ENCODE data around the gene EEA1.
"Not testable (repeated sequence)": the region's sequence is repeated elsewhere in the genome, so short reads cannot be mapped to it uniquely, and the experiment has no call there.

The EEA1 gene

DNA sequence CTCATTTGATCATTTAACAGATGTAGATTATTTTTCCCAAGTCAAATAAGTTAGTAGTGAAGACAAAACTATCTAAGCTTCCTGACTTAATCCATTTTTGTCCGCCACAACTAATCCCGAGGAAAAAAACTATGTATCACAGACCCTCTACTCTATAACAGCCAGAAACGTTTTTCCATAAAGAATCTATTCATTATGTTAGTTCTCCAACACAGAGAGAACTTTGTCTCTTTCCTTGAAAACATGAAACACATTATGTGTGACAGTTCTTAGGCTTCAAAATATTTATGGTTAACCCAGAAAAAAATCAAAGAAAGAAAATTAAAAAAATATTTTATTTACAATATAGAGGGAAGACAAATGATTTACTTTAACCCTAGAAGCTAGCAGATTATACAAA is 126.2 kb downstream of the EEA1 start:
- DNase-seq (ENCODE audit: low read depth): no peak

DNA sequence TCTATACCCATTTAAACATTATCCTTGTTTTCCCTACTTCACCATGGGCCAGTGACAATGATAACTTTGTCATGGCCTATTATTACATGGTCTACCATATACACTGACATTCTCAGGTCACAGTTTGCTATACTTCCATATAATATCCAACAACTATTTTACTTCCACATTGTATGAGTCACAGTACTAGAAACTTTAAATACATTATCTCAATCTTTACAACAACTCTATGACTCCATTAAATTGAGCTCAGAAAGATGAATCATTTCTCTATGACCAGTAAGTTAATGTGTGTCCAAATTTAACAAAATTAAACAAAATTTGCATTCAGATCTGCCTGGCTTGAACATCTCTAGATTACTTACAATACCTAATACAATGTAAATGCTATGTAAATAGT is 132.4 kb downstream of the EEA1 start:
- no peak for DNase-seq (ENCODE audit: low read depth)

DNA sequence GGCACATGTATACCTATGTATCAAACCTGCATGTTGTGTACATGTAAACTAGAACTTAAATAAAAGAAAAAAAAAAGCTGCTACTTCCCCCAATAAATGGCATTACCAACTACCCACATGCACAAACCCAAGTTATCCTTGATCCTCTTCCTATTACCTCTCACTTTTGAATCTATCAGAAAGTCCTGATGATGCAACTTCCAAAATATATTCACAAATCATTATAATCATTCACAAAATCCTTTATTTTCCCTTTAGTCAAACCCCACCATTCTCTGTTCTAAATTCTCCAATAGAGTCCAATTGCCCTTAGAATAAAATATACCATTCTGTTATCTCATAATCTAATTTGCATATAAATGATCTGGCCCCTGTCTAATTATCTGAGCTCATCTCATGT is 134.3 kb downstream of the EEA1 start:
- no peak for DNase-seq (ENCODE audit: low read depth)

DNA sequence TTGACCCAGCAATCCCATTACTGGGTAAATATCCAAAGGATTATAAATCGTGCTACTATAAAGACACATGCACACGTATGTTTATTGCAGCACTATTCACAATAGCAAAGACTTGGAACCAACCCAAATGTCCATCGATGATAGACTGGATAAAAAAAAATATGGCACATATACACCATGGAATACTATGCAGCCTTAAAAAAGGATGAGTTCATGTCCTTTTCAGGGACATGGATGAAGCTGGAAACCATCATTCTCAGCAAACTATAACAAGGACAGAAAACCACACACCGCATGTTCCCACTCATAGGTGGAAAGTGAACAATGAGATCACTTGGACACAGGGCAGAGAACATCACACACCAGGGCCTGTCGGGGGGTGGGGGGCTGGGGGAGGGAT is 134.7 kb downstream of the EEA1 start:
- DNase-seq (ENCODE audit: low read depth): not testable (repeated sequence)

DNA sequence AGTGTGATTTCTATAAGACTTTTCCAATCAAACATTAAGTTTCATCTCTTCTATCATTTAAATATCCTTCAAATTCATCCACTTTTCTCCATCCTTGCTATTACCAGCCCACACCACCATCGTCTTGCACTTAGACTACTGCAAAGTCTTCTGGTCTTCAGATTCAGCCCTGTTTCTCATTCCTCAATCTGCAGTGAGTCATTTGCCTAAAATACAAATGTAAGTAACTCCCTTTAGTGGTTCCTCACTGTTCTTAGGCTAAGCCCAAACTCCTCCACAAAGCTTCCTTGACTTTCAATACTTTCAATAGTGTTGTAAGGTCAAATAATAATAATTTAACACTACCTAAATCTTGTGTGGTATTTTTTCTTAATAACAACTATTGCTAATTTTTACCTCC is 143.1 kb downstream of the EEA1 start:
- no peak for DNase-seq (ENCODE audit: low read depth)

DNA sequence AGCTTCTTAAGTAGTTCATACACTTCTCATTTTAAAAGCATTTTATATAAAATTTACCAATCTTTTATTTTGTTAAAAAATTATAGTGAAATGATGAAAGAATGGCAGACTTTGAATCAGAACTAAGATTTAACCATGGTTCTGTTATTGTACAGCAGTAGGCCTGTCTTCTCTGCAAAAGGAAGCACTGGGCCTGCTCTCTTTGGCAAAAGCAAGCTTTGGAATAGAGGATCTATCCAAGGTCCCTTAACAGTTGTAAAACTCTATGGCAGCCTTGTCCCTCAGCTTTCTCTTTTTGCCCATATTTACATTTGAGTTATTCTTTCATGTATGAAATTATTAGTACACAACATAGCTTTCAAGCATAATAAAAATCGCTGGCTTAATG is 143.5 kb downstream of the EEA1 start:
- no peak for DNase-seq (ENCODE audit: low read depth)

DNA sequence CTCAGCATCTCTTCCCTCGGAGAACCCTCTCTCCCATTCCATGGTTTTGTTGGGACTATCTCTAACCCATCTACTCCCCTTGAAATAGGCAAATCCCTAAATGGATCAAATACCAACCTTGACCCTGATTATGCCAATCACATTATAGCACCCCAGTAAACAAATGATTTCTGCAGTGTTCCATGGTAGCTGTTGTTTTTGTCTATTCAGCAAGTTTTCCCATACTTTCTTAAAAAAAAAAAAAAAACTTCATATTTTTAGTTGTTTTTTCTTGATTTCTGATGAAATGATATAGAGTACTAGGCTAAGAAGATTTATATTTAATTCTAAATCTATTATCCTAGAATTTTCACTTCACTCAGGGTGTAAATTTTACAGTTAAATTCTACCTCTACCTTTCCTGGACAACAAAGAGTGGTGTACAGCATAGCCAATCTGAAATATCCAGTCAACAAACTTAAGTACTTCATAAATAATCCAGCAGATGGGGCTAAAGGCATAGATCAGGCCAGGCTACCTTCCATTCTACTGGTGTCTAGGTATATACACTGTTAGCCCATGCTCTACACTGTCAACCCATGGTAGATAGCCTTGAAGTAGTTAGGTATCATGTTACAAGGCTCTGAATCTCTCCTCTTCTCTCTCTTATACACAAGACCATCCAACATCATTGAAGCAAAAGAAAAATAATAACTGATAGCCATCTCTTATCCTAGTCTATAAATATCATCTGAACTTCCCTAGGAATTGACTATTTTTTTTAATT is 144.1 kb downstream of the EEA1 start:
- DNase-seq (ENCODE audit: low read depth): no peak

DNA sequence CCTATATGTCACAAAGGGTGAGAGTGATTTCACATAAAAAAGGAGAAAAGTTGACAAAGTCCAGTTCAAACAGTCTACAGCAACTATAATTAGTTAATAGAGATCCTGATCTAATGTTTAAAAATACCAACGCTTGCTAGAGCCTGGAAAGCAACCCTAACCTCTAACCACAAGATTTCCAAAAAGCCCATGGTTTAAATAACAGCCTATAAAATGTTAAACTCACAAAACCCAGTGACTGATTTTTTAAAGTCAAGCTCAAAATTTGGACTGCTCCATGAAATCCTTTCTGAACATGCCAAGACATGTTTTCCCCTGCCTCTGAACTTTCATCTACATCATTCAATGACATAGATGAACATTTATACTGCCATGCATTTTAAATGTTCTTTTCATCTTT is 144.7 kb downstream of the EEA1 start:
- no peak for DNase-seq (ENCODE audit: low read depth)

DNA sequence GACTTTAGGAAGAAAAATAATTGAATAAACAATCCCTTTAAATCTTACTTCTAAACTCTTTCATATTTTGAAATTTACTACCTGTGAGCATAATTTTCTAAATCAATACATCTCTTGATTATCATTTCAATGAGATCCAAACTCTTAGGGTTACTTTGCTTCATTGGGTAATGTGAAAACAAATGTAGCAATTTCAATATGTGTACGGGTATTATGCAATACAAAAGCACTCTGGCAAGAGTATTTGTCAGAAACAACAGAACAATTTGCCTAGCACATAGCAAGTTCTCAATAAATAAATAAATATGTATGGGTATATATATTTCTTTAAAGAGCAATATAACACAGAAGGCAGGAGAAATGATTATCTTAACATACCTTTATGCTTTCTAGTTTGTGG is 149.2 kb downstream of the EEA1 start:
- no peak for DNase-seq (ENCODE audit: low read depth)

DNA sequence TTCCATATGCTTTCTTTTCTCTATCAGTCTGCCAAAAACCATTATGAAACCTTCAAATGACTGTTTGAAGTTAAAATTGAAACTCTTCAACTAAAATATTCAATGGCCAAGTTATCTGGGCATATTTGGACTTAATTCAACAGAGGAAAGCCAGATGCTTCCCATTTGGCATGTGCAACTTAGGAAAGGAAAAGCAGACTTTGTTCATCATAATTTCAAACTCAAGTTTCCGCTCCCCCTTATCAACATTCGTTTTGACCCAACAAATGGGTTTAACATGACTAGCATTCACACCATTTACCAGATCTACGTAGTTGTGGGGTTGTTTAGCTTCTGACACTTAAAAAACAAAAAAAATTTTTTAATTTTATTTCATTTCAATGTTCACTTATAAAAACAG is 150.6 kb downstream of the EEA1 start:
- DNase-seq (ENCODE audit: low read depth): no peak

DNA sequence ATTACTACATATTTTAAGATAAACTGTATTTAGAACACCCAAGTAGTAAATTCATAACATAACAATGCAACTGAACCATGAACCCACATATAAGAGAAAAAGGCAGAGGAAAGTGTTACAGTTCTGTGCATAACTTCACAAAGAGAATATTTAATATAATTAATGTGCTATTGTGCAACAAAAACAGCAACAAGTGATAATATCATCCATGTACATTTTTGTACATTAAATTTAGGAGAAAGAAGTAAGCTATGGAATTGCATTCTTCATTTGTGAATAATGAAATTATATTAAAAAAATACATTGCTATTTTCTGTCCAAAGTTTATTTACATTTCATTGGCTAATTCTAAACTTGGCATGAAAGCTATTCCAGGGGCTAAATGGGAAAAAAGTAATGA is 153.7 kb downstream of the EEA1 start:
- no peak for DNase-seq (ENCODE audit: low read depth)

DNA sequence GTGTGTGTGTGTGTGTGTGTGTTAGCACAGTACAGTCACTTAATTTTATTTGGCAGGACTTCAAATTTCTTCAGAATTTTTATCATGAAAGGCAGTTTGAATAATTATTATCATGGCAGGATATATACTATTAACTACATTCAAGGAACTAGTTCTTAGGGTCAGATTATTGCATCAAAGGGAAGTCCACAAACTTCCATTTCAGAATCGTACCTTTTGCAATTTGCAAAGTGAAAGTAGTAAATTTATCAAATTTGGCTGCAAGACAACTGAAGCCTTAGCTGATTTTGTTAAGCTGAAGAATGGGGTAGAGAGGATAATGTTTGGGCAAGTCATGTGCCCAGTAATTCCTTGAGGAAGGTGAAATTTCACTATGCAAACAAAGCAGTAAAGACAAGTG is 158.1 kb downstream of the EEA1 start:
- no peak for DNase-seq (ENCODE audit: low read depth)

DNA sequence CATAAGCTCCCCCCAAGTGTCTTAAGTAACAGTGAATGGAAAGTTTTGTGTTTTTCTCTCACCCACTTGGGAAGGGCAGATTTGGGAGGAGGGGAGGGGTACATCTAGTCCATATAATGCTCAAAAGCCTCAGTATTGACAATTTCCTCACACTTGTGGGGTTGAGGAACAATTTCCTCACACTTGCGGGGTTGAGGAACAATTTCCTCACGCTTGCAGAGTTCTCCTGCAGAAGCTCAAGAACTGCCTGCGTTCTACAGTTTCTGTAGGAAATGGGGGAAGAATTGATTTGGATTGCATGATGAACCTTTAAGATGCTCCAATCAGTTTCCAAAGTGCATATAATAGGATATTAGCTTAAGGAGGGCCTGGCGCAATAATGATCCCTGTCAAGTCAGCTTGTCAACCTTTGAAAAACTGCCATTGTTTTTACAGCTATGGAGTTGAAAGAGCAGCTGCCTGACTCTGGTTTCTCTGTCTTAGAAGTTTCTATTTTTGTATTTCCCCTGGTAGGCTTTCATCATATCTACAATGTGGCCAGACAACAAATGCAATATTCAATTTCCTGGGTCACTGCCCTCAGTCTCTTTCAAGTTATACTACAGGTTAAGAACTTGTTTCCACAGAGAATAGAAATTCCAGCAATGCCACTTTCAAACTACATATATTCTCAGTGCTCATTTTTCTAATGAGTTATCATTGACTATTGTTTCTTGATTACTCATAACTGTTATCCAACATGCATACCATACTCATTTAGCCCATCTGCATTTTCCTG is 159.8 kb downstream of the EEA1 start:
- DNase-seq (ENCODE audit: low read depth): no peak

DNA sequence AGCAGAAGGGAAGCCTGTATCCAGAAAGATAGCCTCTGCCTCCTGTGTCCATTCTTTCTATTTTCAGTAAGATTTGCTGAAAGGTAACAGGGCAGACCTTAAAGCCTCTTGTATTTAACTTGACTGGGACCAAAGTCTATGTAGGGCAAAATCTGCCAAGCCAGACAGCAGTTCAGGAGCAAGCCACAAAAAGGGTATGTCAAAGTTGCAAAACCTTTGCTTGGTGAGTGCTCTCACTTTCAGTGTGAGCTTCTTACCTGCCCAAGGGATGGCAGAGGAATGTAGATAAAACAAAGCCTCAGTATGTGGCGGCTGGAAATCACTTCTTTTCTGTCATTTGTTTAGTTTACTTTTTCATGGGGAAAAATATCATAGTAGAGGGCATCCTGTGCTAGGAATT is 163.2 kb downstream of the EEA1 start:
- no peak for DNase-seq (ENCODE audit: low read depth)

DNA sequence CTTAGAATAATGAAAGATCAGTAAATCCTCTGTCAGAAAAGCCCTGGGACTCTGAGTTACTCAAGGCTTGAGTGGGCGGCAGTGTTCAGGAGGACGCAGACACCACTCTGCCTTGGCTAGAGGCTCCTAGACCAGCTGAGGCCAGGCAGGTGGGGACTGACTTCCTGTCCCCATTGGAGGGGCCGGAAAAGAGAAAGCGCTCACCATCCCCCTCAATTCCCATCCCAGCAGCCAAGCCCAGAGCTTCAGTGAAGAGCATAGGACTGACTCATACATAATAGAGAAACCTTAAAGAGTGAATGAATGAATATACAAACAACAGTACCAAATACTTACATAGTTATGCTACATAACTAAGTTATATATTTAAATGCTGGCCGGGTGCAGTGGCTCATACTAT is 164.3 kb downstream of the EEA1 start:
- no peak for DNase-seq (ENCODE audit: low read depth)

DNA sequence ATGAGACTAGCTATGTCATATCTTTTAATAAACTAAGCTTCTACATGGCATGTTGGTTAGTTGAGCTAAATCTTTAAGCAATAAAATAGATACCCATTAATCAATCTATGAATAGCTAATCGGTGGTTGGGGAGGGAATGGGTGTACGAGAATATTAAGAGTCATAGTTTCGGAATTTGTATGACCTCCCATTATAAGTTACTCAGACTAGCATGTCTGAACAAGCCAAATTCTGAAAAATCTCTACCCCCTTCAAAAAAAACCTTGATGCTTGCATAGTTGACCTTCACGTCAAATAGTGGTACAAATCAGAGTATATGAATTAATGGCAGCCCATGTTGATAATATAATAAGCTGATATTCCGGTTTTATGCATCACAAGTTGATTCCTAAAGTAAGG is 166.3 kb downstream of the EEA1 start:
- no peak for DNase-seq (ENCODE audit: low read depth)

DNA sequence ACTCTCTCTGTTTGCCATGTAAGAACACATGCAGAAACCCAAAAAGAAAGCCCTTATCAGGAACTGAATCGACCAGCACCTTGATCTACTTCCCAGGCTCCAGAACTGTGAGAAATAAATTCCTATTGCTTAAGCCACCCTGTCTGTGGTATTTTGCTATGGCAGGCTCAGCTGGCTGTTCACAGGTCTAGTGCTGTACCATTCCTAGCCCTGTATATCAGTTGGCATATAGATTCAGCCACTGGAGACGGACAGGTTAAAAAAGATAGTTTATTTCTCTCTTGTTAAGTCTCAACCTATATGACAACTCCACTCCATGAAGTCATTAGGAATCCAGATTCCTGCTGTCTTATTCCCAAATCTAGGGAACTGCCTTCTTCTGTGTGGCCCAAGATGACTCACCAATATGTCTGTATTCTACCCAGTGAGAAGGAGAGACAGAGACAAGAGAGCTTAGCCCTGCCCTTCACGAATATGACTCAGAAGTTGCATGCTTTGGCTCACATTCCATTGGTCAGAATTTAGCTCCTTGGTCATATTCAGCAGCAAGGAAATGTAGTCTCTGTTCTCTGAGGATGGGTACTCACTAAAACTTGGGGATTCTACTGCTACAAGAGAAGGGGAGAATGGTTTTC is 169.3 kb downstream of the EEA1 start:
- no peak for DNase-seq (ENCODE audit: low read depth)

DNA sequence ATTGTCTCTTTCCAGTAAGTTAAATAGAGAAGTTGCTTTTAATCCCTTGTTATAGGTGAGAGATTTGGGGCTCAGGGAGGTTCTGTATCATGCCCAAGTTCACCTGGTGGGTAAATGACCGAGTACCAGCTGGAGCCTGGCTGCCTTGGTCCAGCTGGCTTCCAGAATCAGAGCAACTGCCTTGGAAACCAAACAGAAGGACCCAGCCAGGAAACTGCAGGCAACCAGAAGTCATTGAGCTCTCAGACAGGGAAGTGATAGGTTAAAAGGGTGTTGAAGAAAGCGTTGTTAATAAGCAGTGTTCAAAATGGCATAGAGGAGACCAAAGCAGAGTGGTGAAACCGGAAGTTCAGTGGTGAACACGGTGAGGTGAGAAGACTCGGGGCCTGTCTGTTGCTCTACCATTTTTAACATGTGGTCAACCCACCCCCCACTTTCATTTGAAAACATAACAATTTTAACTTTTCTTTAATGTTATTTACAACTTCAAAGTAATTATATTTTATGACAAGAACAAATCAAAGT is 171.4 kb downstream of the EEA1 start:
- DNase-seq (ENCODE audit: low read depth): no peak

DNA sequence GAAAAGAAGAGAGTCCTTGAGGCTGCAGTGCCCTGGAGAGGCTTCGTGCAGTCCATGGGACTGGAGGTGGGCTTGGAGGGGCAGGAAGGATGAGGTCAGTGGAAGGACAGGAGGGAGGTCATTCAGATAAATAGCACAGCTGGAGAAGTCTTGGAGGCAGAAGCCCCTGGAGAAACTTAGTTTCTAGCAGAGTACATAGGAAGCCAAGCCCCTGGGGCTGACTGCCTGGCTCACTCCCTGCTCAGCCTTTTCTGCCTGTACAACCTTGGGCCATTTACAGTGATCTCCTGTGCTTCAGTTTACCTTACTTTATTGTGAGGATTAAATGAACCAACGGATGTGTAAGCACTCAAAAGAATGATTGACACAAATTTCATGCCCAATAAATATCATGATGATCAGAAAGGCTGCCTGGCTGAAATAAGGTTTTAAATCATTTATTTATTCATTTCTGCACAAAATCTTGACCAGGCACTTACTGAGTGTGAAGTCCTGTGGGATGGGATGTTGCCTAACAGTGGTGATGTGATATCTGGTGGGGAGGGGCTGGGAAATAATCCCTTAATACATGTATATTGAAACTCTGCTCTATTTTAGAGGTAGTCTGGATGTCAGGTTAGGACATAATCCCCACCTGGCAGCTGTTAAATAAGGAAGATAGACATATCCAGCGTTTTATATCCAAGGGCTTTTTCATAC is 172.0 kb downstream of the EEA1 start:
- no peak for DNase-seq (ENCODE audit: low read depth)

DNA sequence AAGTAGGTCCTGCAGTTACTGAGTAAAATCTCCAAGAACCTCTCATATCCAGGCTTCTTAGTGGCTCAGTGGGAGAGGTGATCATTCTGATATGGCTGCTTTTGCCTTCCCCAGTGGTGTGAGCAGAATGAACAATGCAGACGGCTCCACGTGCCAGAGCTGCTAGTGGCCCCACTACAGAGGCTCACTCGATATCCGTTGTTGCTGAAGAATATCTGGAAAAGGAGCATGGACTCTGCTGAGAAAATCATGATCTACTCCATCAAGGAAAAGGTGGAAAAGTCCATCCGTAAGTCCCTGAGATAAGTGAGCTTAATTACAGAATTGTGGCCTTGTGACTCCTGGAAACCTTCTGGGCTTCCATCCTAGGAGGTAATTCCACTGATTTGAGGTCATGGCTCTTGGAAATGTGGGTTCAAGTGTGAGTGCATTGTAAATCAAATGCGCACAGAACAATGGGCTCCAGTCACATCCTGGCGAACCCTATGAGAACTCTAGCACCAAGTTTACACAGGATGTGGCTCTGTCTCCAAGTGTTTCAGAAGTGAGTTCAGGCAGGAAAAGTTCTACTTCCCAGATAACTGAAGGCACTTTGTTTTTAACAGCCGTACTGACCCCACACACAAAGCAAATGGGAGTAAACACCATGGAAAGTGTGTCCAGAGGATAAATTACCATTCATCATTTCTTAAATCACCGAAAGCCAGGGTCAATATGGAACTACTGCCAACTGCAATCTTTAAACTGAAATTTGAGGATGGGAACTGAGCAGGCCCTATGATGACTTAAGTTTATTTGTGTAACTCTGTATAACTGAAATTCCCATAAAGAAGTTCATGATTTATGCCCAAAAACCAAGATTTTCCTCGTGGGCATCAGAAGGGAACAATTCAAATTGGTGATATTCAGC is 174.9 kb downstream of the EEA1 start:
- no peak for DNase-seq (ENCODE audit: low read depth)

DNA sequence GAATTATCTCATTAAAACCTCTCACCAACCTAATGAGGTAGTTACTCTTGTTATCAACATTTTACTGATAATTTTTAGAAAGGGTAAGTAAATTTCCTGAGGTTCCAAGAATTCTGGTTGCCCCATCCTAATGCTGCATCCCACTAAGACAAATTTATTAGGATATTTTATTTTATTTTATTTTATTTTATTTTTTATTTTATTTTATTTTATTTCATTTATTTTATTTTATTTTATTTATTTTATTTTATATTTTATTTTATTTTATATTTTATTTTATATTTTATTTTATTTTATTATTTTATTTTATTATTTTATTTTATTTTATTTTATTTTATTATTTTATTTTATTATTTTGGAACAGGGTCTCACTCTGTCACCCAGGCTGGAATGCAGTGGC is 179.4 kb downstream of the EEA1 start:
- DNase-seq (ENCODE audit: low read depth): not testable (repeated sequence)
